Measurements from ENCODE around the gene CKAP5. TPM values are rescaled to one million over a fixed set of nuclear protein-coding genes. Genes with fewer than 3 reads are reported as not detected.

The CKAP5 gene
- total RNA-seq, 1 experiment from 2014 or later: 221 TPM

GRCh38 chr11:46769636-46770221 lies 76.4 kb downstream of the CKAP5 start:
- POLR2A ChIA-PET: no interaction called here

GRCh38 chr11:46766656-46767055 lies 79.4 kb downstream of the CKAP5 start:
- Mint-ChIP-seq H3K27ac (ENCODE audit: unreplicated experiment) (no peak overlapping the region), H3K27me3 (ENCODE audit: insufficient read depth, unreplicated experiment) (no peaks in the 10 kb centered on the region), H3K36me3 (ENCODE audit: insufficient read depth, unreplicated experiment) (peaks cover 93% of the 10 kb centered on the region), H3K4me1 (ENCODE audit: low read depth, unreplicated experiment) (no peaks in the 10 kb centered on the region), H3K4me3 (ENCODE audit: unreplicated experiment) (no peak overlapping the region), H3K9me3 (ENCODE audit: unreplicated experiment) (no peaks in the 10 kb centered on the region)
- no peak for TF ChIP-seq CTCF (IDR thresholded peaks at IDR 0.05; ENCODE audit: insufficient read depth in 1 of 2, low read depth in 1 of 2, low read length in 1 of 2, severe bottlenecking in 1 of 2, unreplicated experiment in 1 of 2)
- no peak for DNase-seq
- no TSS peak for BruUV-seq (replicated peaks)
- intact Hi-C loops (cut with micrococcal nuclease; ENCODE audit: unreplicated experiment): no loop called here
- Histone ChIP-seq H3K27me3 (replicated peaks; ENCODE audit: control insufficient read depth, insufficient read depth, low read length) (no peaks in the 10 kb centered on the region), H3K9me3 (no peaks in the 10 kb centered on the region), H3K4me3 (ENCODE audit: low read depth, low read length) (no peak overlapping the region), H3K36me3 (ENCODE audit: control insufficient read depth, insufficient read depth, low read length) (peaks cover 3% of the 10 kb centered on the region), H3K4me1 (no peaks in the 10 kb centered on the region)
- ChIA-PET POLR2A (no interaction called here), CTCF (no interaction called here)

More at GRCh38 chr11:46769636-46770221, 76.4 kb downstream of the CKAP5 start:
- no peaks in the 10 kb centered on the region for H3K9me3 Mint-ChIP-seq (ENCODE audit: unreplicated experiment)
- no peak overlapping the region for H3K27ac Mint-ChIP-seq (ENCODE audit: unreplicated experiment)
- no peak overlapping the region for H3K4me3 ChIP-seq (ENCODE audit: low read depth, low read length)
- no peaks in the 10 kb centered on the region for H3K4me1 ChIP-seq
- no peak overlapping the region for H3K4me3 Mint-ChIP-seq (ENCODE audit: unreplicated experiment)
- CTCF ChIA-PET: no interaction called here
- no TSS peak for BruUV-seq (replicated peaks)
- TF ChIP-seq CTCF (IDR thresholded peaks at IDR 0.05; ENCODE audit: insufficient read depth in 1 of 2, low read depth in 1 of 2, low read length in 1 of 2, severe bottlenecking in 1 of 2, unreplicated experiment in 1 of 2): no peak
- peaks cover 93% of the 10 kb centered on the region for H3K36me3 Mint-ChIP-seq (ENCODE audit: insufficient read depth, unreplicated experiment)
- no peaks in the 10 kb centered on the region for H3K27me3 ChIP-seq (replicated peaks; ENCODE audit: control insufficient read depth, insufficient read depth, low read length)
- no peaks in the 10 kb centered on the region for H3K4me1 Mint-ChIP-seq (ENCODE audit: low read depth, unreplicated experiment)
- no peaks in the 10 kb centered on the region for H3K36me3 ChIP-seq (ENCODE audit: control insufficient read depth, insufficient read depth, low read length)
- intact Hi-C loops (cut with micrococcal nuclease; ENCODE audit: unreplicated experiment): no loop called here
- no peaks in the 10 kb centered on the region for H3K9me3 ChIP-seq
- DNase-seq: no peak
- no peaks in the 10 kb centered on the region for H3K27me3 Mint-ChIP-seq (ENCODE audit: insufficient read depth, unreplicated experiment)

GRCh38 chr11:46762248-46762647 lies 83.8 kb downstream of the CKAP5 start:
- Histone ChIP-seq H3K36me3 (ENCODE audit: control insufficient read depth, insufficient read depth, low read length) (peaks cover 7% of the 10 kb centered on the region), H3K27me3 (replicated peaks; ENCODE audit: control insufficient read depth, insufficient read depth, low read length) (no peaks in the 10 kb centered on the region), H3K4me1 (no peaks in the 10 kb centered on the region), H3K4me3 (ENCODE audit: low read depth, low read length) (no peak overlapping the region), H3K9me3 (no peaks in the 10 kb centered on the region)
- Mint-ChIP-seq H3K9me3 (ENCODE audit: unreplicated experiment) (no peaks in the 10 kb centered on the region), H3K36me3 (ENCODE audit: insufficient read depth, unreplicated experiment) (peaks cover 93% of the 10 kb centered on the region), H3K4me3 (ENCODE audit: unreplicated experiment) (no peak overlapping the region), H3K27ac (ENCODE audit: unreplicated experiment) (no peak overlapping the region), H3K4me1 (ENCODE audit: low read depth, unreplicated experiment) (no peaks in the 10 kb centered on the region), H3K27me3 (ENCODE audit: insufficient read depth, unreplicated experiment) (no peaks in the 10 kb centered on the region)
- no peak for TF ChIP-seq CTCF (IDR thresholded peaks at IDR 0.05; ENCODE audit: insufficient read depth in 1 of 2, low read depth in 1 of 2, low read length in 1 of 2, severe bottlenecking in 1 of 2, unreplicated experiment in 1 of 2)
- BruUV-seq (replicated peaks): no TSS peak
- intact Hi-C loops (cut with micrococcal nuclease; ENCODE audit: unreplicated experiment): no loop called here
- ChIA-PET CTCF (no interaction called here), POLR2A (no interaction called here)
- no peak for DNase-seq

Data from Caco-2 (cell line).